Left ventricle myocardium inferior (tissue), 1 donor: ENCODE measurements around the gene PAX5. TPM values are rescaled to one million over a fixed set of nuclear protein-coding genes. Genes with fewer than 3 reads are reported as not detected.
A peak's percentile ranks its signal among the peaks of the same experiment; 100 is the strongest.

Experiments
- DNase-seq: peaks from one replicate; pipeline ENCODE4 v3.0.0-alpha.2; 2020
- H3K27ac ChIP-seq: fragments of 200-600 bp; replicated peaks from 2 replicates; pipeline ENCODE4 v1.8.0; 2021
- H3K27me3 ChIP-seq: fragments of 200-600 bp; 2 replicates; pipeline ENCODE4 v1.8.0; 2021; ENCODE audit warnings: low read depth
- H3K36me3 ChIP-seq: fragments of 200-600 bp; 2 replicates; pipeline ENCODE4 v1.8.0; 2021
- H3K4me1 ChIP-seq: fragments of 200-600 bp; 2 replicates; pipeline ENCODE4 v1.8.0; 2021
- H3K4me3 ChIP-seq: fragments of 200-600 bp; 2 replicates; pipeline ENCODE4 v1.8.0; 2021; ENCODE audit warnings: mild to moderate bottlenecking, moderate library complexity
- H3K9me3 ChIP-seq: fragments of 200-600 bp; replicated peaks from 2 replicates; pipeline ENCODE4 v1.8.0; 2021
- intact Hi-C: fragments of 100-400 bp; cut with micrococcal nuclease; formaldehyde crosslinking; loops from one replicate; pipeline ENCODE4 v1.11.0; 2022
- total RNA-seq: library from RNA; stranded (reverse); fragmentation: NEBNext Ultra II Directional; extraction: Animal tissue kit (Norgen Biotek cat#: 25700); gene quantifications from one replicate; pipeline ENCODE4 v1.2.1, GENCODE V29; 2021
- TF ChIP-seq, protein P1 (sequence below): fragments of 200-600 bp; IDR thresholded peaks from 2 replicates; pipeline ENCODE4 v1.8.0; 2021; ENCODE audit warnings: antibody characterized with exemption, mild to moderate bottlenecking, borderline replicate concordance
- donor health status: DM: no; HTN: yes; CAD: no; lungs with severe emphysema.

PAX5 gene
- total RNA-seq, 1 donor from 2014 or later = not detected

DNA sequence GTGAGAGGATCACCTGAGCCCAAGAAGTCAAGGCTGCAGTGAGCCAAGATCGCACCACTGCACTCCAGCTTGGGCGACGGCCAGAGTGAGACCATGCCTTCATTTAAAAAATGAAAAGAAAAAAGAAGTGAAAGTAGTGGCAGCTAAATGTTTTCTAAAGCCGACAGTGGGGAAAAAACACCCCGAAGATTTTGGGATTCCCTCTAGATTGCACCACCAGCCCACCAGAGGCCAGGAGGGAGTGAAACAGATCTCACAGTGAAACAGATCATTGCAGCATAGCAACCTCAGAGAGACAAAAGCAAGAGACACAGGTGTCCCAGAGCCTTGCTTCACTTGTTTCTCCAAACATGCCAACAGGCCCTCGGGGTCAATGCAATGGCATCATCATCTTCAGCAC is 156.8 kb downstream of the PAX5 start:
- intact Hi-C loops = no loop called here
- DNase-seq = no peak
- no peak overlapping the region for H3K4me3 ChIP-seq
- no peaks in the 10 kb centered on the region for H3K4me1 ChIP-seq
- TF ChIP-seq, protein P1, sequence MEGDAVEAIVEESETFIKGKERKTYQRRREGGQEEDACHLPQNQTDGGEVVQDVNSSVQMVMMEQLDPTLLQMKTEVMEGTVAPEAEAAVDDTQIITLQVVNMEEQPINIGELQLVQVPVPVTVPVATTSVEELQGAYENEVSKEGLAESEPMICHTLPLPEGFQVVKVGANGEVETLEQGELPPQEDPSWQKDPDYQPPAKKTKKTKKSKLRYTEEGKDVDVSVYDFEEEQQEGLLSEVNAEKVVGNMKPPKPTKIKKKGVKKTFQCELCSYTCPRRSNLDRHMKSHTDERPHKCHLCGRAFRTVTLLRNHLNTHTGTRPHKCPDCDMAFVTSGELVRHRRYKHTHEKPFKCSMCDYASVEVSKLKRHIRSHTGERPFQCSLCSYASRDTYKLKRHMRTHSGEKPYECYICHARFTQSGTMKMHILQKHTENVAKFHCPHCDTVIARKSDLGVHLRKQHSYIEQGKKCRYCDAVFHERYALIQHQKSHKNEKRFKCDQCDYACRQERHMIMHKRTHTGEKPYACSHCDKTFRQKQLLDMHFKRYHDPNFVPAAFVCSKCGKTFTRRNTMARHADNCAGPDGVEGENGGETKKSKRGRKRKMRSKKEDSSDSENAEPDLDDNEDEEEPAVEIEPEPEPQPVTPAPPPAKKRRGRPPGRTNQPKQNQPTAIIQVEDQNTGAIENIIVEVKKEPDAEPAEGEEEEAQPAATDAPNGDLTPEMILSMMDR = no peak
- H3K9me3 ChIP-seq = no peaks in the 10 kb centered on the region
- H3K27me3 ChIP-seq = peaks cover 52% of the 10 kb centered on the region
- H3K36me3 ChIP-seq = no peaks in the 10 kb centered on the region
- H3K27ac ChIP-seq = no peak overlapping the region

DNA sequence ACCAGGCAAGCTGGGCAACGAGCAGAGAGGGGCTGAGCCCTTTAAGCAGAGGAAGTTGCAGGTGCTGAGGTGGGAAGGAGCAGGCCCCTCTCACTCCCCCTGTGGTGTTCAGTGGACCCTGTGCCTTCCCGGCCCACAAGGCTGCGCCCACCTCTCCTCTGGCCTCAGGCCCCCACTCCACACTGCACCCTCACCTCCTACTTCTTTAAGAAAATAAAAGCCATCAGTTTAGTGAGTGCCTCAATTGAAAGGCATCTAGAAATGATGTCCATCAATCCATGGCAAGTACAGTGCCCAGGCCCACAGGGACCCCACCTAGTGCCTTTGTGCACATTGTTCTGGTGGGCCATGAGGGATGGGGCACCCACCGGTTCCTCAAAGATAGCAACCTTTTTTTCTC is 158.0 kb downstream of the PAX5 start:
- TF ChIP-seq, protein P1 = no peak

DNA sequence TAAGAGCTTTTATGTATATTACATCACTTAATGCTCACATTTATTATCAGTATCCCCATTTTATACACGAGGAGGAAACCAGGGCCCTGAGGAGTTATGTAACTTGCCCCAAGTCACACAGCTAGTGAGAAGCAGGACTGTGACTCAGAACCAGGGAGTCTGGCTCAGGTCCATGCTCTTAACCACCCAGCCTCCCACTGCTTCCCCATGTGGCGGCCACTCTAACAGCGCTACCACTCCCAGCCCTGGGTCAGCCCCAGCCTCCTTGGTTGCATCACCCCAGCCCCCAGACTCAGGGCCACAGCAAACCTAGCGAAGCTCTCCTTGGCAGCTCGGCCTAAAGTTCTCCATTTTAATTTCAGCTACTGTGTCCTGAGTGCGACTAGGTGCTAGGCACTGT is 159.1 kb downstream of the PAX5 start:
- H3K9me3 ChIP-seq = no peaks in the 10 kb centered on the region
- intact Hi-C loops = no loop called here
- TF ChIP-seq, protein P1 = no peak
- H3K27ac ChIP-seq = no peak overlapping the region
- no peaks in the 10 kb centered on the region for H3K36me3 ChIP-seq
- no peaks in the 10 kb centered on the region for H3K4me1 ChIP-seq
- H3K4me3 ChIP-seq = no peak overlapping the region
- DNase-seq = no peak
- peaks cover 48% of the 10 kb centered on the region for H3K27me3 ChIP-seq

More for the DNA sequence above, 158.0 kb downstream of the PAX5 start:
- no peak overlapping the region for H3K4me3 ChIP-seq
- DNase-seq = no peak
- no peaks in the 10 kb centered on the region for H3K9me3 ChIP-seq
- peaks cover 48% of the 10 kb centered on the region for H3K27me3 ChIP-seq
- H3K36me3 ChIP-seq = no peaks in the 10 kb centered on the region
- H3K4me1 ChIP-seq = no peaks in the 10 kb centered on the region
- intact Hi-C loops = no loop called here
- no peak overlapping the region for H3K27ac ChIP-seq

DNA sequence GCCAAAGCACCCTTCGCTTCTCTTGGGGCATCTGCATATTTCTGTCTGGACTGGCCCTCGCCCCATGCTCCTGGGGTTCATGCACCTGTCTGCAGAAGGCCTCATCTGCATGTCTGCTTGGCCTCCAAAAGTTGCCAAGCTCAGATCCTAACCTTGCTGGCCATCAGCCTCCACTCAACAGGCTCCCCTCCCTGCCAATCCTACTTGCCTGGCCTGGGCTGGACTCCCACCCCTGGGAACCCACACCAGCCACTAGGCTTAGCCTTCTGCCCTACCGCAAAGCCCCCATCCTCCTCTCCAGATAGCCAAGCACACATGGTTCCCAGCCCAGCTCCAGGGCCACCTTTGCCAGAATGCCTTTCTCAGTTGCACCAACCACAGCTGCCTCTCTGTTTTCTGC is 159.8 kb downstream of the PAX5 start:
- intact Hi-C loops = no loop called here
- H3K4me1 ChIP-seq = no peaks in the 10 kb centered on the region
- H3K36me3 ChIP-seq = no peaks in the 10 kb centered on the region
- no peak overlapping the region for H3K27ac ChIP-seq
- H3K9me3 ChIP-seq = no peaks in the 10 kb centered on the region
- TF ChIP-seq, protein P1 = no peak
- no peak for DNase-seq
- H3K27me3 ChIP-seq = peaks cover 49% of the 10 kb centered on the region
- no peak overlapping the region for H3K4me3 ChIP-seq

DNA sequence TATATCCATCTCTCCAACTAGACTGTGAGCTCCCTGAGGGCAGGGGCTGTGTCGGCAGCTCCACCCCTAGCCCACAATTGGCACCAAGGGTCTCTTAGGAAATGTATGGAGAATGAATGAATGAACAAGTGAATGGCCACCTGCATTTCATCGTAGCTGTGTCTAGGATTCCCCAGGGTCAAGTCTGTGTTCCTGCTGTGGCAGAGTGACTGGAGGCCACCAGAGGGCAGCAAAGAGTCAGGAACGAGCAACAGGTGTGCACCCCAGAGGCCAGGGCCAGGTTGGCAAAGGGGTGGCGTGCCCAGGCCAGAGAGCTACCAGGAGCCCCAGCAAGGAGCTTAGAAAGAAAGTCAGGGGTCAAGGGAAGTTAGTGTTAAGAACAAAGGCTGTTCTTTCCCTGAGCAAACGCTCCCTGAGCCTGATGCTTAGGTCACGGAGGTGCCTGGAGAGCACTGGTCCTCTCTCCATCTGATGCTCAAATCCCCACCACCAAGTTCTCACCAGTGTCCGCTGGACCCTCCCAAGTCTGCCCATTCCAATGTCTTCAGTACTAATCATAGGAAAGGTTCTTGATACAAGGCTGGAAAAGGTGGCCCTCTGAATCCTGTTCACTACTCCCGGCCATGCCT is 160.7 kb downstream of the PAX5 start:
- TF ChIP-seq, protein P1 = peak; percentile 87
- Histone ChIP-seq H3K4me1 (no peaks in the 10 kb centered on the region), H3K36me3 (no peaks in the 10 kb centered on the region), H3K9me3 (no peaks in the 10 kb centered on the region), H3K27ac (no peak overlapping the region), H3K27me3 (peaks cover 57% of the 10 kb centered on the region), H3K4me3 (no peak overlapping the region)
- intact Hi-C loops = no loop called here
- peak; percentile 42 for DNase-seq
